ENCODE data around the gene PIK3CA.
A peak's percentile ranks its signal among the peaks of the same experiment; 100 is the strongest.
"Not testable (repeated sequence)": the region's sequence is repeated elsewhere in the genome, so short reads cannot be mapped to it uniquely, and the experiment has no call there.

The PIK3CA gene

GRCh38 chr3:179190581-179190980 is 42.4 kb downstream of the PIK3CA start:
- Mint-ChIP-seq H3K27me3 (ENCODE audit: low read depth) (no peaks in the 10 kb centered on the region), H3K4me3 (peak overlapping the region; percentile 16 to 66 (median 60)), H3K9me3 (no peaks in the 10 kb centered on the region), H3K36me3 (ENCODE audit: low read depth) (no peaks in the 10 kb centered on the region), H3K27ac (peak overlapping the region; percentile 98), H3K4me1 (peaks cover 45% of the 10 kb centered on the region)
- TF ChIP-seq, protein P1, sequence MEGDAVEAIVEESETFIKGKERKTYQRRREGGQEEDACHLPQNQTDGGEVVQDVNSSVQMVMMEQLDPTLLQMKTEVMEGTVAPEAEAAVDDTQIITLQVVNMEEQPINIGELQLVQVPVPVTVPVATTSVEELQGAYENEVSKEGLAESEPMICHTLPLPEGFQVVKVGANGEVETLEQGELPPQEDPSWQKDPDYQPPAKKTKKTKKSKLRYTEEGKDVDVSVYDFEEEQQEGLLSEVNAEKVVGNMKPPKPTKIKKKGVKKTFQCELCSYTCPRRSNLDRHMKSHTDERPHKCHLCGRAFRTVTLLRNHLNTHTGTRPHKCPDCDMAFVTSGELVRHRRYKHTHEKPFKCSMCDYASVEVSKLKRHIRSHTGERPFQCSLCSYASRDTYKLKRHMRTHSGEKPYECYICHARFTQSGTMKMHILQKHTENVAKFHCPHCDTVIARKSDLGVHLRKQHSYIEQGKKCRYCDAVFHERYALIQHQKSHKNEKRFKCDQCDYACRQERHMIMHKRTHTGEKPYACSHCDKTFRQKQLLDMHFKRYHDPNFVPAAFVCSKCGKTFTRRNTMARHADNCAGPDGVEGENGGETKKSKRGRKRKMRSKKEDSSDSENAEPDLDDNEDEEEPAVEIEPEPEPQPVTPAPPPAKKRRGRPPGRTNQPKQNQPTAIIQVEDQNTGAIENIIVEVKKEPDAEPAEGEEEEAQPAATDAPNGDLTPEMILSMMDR (IDR thresholded peaks at IDR 0.05; ENCODE audit: unreplicated experiment in 3 of 3) = no peak

DNA sequence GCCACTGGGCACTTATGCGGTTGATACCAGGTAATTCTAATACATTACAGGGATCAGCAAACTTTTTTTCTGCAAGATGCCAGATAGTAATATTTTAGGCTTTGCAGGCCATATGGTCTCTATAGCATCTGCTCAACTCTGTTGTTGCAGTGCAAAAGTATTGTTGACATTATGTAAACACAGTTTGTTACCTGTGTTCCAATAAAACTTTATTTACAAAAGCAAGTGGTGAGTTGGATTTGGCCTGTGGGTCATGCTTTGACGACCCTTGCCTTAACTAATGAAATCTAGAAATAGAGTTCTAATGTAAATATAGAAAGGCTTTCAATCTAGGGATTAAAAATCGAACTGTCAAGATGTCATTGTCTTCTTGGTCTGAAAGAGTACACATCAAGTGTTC is 44.4 kb downstream of the PIK3CA start:
- H3K4me3 Mint-ChIP-seq = no peak overlapping the region
- H3K4me1 Mint-ChIP-seq = peaks cover 61% of the 10 kb centered on the region
- H3K36me3 Mint-ChIP-seq (ENCODE audit: low read depth) = no peaks in the 10 kb centered on the region
- H3K9me3 Mint-ChIP-seq = no peaks in the 10 kb centered on the region
- no peaks in the 10 kb centered on the region for H3K27me3 Mint-ChIP-seq (ENCODE audit: low read depth)
- TF ChIP-seq, protein P1 (IDR thresholded peaks at IDR 0.05; ENCODE audit: unreplicated experiment in 3 of 3) = no peak
- H3K27ac Mint-ChIP-seq = peak overlapping the region in 2 of 3 experiments; percentile 94 to 98

DNA sequence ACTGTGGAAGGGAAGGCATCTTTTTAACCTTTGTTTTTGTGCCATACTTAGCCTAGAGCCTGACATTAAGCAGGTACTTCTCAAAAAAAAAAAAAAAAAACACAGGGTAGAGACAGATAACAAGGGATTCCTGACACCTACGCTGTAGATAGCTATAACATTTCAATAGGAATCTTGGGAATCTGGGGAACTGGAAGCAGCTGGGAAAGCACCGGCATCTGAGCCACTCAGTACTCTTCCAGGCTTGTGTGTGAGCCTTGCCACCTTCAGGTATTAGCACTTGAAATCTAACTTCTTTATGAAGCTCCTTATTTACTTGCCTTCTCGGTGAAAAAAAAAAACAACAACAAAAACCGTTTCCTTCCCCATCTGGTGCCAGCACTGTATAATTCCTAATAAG is 46.8 kb downstream of the PIK3CA start:
- peaks cover 10% of the 10 kb centered on the region for H3K36me3 Mint-ChIP-seq (ENCODE audit: low read depth)
- H3K27ac Mint-ChIP-seq = peak overlapping the region; percentile 0 to 68 (median 26)
- H3K4me1 Mint-ChIP-seq = peaks cover 54% of the 10 kb centered on the region
- no peaks in the 10 kb centered on the region for H3K27me3 Mint-ChIP-seq (ENCODE audit: low read depth)
- no peaks in the 10 kb centered on the region for H3K9me3 Mint-ChIP-seq
- TF ChIP-seq, protein P1 (IDR thresholded peaks at IDR 0.05; ENCODE audit: unreplicated experiment in 3 of 3) = no peak
- no peak overlapping the region for H3K4me3 Mint-ChIP-seq

DNA sequence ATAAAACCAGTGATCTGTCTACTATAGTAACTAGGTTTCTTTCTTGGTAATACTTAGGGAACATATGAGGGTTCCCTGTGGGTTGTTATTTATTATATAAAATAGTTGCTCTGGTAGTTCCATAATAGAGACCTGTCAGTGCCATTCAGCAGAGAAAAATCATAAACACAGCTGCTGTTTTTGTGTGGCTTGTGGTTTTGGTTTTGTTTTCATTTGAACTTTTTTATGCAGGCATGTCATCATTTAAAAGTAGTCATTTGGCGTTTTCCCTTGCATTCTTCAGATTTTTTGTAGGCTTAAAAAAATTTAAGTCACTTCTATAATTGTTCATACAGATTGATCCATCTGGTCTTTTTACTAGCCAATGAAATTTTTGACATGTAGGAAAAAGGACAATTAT is 47.9 kb downstream of the PIK3CA start:
- H3K36me3 Mint-ChIP-seq (ENCODE audit: low read depth) = peaks cover 18% of the 10 kb centered on the region
- TF ChIP-seq, protein P1 (IDR thresholded peaks at IDR 0.05; ENCODE audit: unreplicated experiment in 3 of 3) = no peak
- H3K9me3 Mint-ChIP-seq = no peaks in the 10 kb centered on the region
- no peaks in the 10 kb centered on the region for H3K27me3 Mint-ChIP-seq (ENCODE audit: low read depth)
- H3K27ac Mint-ChIP-seq = peak overlapping the region in 2 of 3 experiments; percentile 18 to 43
- no peak overlapping the region for H3K4me3 Mint-ChIP-seq
- H3K4me1 Mint-ChIP-seq = peaks cover 42% of the 10 kb centered on the region

DNA sequence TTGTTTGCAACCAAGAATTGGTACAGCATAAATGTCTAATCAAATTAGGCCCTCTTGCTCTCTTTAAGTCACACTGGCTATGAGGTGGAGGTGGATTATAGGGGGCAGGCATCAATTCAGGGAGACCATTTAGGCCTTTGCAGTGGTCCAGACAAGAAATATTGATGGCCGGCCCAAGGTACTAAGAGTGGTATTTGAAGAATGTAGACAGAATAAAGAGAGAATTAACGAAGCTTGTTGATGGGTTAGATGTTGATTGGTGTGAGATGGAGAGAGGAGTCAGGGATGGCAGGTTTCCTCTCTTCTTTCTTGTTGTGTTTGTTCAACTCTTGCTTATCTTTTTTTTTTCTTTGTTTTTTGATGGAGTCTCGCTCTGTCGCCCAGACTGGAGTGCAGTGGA is 48.5 kb downstream of the PIK3CA start:
- Mint-ChIP-seq H3K27me3 (ENCODE audit: low read depth) (no peaks in the 10 kb centered on the region), H3K4me1 (peaks cover 41% of the 10 kb centered on the region), H3K27ac (peak overlapping the region; percentile 18 to 43 (median 36)), H3K36me3 (ENCODE audit: low read depth) (peaks cover 23% of the 10 kb centered on the region), H3K4me3 (no peak overlapping the region), H3K9me3 (no peaks in the 10 kb centered on the region)
- TF ChIP-seq, protein P1 (IDR thresholded peaks at IDR 0.05; ENCODE audit: unreplicated experiment in 3 of 3) = no peak

DNA sequence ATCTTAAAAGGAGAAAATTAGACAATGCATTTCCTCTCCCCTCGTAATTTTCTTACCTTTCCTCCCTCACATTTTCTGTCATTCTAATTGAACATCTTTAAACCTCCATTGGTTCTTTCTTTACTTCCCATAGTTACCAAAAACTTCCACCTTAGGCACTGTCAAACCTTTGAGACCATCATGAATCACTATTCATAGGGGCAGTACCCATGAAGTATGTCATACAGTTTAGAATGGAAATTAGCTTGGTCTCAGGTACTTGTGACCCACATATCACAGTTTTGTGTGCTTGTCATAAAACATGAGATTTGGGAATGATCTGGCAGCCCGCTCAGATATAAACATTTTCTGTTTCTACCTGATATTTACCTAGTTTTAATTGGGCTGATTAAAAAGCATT is 52.6 kb downstream of the PIK3CA start:
- Mint-ChIP-seq H3K27ac (no peak overlapping the region), H3K36me3 (ENCODE audit: low read depth) (peaks cover 52% of the 10 kb centered on the region), H3K4me1 (peaks cover 21% of the 10 kb centered on the region), H3K4me3 (no peak overlapping the region), H3K9me3 (no peaks in the 10 kb centered on the region), H3K27me3 (ENCODE audit: low read depth) (no peaks in the 10 kb centered on the region)
- TF ChIP-seq, protein P1 (IDR thresholded peaks at IDR 0.05; ENCODE audit: unreplicated experiment in 3 of 3) = no peak

GRCh38 chr3:179215550-179215949 is 67.4 kb downstream of the PIK3CA start:
- peaks cover 19% of the 10 kb centered on the region for H3K36me3 Mint-ChIP-seq (ENCODE audit: low read depth)
- H3K4me1 Mint-ChIP-seq; H3K4me3 Mint-ChIP-seq; H3K9me3 Mint-ChIP-seq; H3K27me3 Mint-ChIP-seq (ENCODE audit: low read depth); H3K27ac Mint-ChIP-seq: not testable (repeated sequence)

DNA sequence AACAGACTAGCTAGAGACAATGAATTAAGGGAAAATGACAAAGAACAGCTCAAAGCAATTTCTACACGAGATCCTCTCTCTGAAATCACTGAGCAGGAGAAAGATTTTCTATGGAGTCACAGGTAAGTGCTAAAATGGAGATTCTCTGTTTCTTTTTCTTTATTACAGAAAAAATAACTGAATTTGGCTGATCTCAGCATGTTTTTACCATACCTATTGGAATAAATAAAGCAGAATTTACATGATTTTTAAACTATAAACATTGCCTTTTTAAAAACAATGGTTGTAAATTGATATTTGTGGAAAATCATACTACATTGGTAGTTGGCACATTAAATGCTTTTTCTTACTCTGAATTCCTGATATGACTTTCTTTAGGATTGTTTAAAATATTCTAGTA is 70.1 kb downstream of the PIK3CA start:
- H3K4me3 Mint-ChIP-seq; H3K4me1 Mint-ChIP-seq; H3K27me3 Mint-ChIP-seq (ENCODE audit: low read depth); H3K27ac Mint-ChIP-seq; H3K9me3 Mint-ChIP-seq: not testable (repeated sequence)
- H3K36me3 Mint-ChIP-seq (ENCODE audit: low read depth) = peaks cover 23% of the 10 kb centered on the region
